ENCODE measurements around the gene CLEC1A.

- no peak for TF ChIP-seq ZNF274 (IDR thresholded peaks at IDR 0.05; ENCODE audit: low read depth, low read length)
- no peak for TF ChIP-seq YY1 (IDR thresholded peaks at IDR 0.05; ENCODE audit: insufficient read depth, insufficient read length)
- TF ChIP-seq SUZ12 (IDR thresholded peaks at IDR 0.05; ENCODE audit: extremely low read depth, insufficient read depth, insufficient read length) = no peak
Measured at GRCh38 chr12:10142976-10143589, 44.3 kb upstream of the CLEC1A start.
